Mammary epithelial cell (primary cell): ENCODE results near the gene SOWAHC.

ENCODE experiments used
- EZH2 ChIP-seq: IDR thresholded peaks from 2 replicates; pipeline ENCODE4 v1.6.1; 2012; ENCODE audit warnings: low read length, inconsistent platforms, borderline replicate concordance
- TF ChIP-seq, protein P1 (sequence below), 2 donors: IDR thresholded peaks in 1 of 2; conservative IDR thresholded peaks in 1 of 2; 2 replicates each; pipeline ENCODE4 v1.5.1; 2011 to 2012; ENCODE audit warnings: inconsistent platforms in 2 of 2, low read length in 2 of 2, mild to moderate bottlenecking in 2 of 2, control low read depth in 1 of 2, low read depth in 1 of 2; ENCODE audit not compliant: insufficient read depth in 1 of 2; ENCODE audit errors: extremely low read depth in 1 of 2

DNA sequence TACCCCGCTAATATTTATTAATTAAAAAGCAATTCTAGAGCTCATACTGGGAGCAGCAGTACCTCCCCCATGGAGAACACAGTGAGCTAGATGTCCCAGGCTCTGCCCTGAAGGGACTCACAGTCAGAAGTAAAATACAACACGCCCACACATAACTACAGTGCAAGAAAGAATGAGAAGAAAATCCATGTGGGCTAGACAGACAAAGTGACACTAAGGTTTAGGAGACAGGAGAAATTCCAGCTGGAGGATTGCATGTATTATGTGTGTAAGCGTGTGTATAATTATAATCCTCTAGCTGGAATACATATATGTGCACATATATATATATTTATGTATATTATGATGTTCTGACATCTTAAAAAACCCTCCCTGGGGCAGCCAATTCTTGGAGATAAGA lies 15.7 kb downstream of the SOWAHC start:
- TF ChIP-seq EZH2, result no peak
- TF ChIP-seq, protein P1, sequence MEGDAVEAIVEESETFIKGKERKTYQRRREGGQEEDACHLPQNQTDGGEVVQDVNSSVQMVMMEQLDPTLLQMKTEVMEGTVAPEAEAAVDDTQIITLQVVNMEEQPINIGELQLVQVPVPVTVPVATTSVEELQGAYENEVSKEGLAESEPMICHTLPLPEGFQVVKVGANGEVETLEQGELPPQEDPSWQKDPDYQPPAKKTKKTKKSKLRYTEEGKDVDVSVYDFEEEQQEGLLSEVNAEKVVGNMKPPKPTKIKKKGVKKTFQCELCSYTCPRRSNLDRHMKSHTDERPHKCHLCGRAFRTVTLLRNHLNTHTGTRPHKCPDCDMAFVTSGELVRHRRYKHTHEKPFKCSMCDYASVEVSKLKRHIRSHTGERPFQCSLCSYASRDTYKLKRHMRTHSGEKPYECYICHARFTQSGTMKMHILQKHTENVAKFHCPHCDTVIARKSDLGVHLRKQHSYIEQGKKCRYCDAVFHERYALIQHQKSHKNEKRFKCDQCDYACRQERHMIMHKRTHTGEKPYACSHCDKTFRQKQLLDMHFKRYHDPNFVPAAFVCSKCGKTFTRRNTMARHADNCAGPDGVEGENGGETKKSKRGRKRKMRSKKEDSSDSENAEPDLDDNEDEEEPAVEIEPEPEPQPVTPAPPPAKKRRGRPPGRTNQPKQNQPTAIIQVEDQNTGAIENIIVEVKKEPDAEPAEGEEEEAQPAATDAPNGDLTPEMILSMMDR (conservative IDR thresholded peaks at IDR 0.05 in 1 of 2, IDR thresholded peaks at IDR 0.05 in 1 of 2; ENCODE audit: extremely low read depth in 1 of 2, insufficient read depth in 1 of 2, low read depth in 1 of 2, low read length in 2 of 2), result no peak
